Fibroblast of pulmonary artery (primary cell): ENCODE measurements around the gene PLK5.
"Not testable (repeated sequence)": the region's sequence is repeated elsewhere in the genome, so short reads cannot be mapped to it uniquely, and the experiment has no call there.

Source experiments
- DNase-seq: peaks from one replicate; pipeline ENCODE4 v3.0.0-alpha.2; 2010; ENCODE audit warnings: low read depth
- H3K4me3 ChIP-seq: replicated peaks from 2 replicates; pipeline ENCODE4 v1.5.1; 2011; ENCODE audit warnings: low read depth, mild to moderate bottlenecking, control low read depth, low read length, moderate library complexity
- TF ChIP-seq, protein P1 (sequence below): IDR thresholded peaks from 2 replicates; pipeline ENCODE4 v1.5.1; 2011; ENCODE audit warnings: mild to moderate bottlenecking, control low read depth, low read length, inconsistent platforms; ENCODE audit errors: missing control alignments

PLK5 gene

DNA sequence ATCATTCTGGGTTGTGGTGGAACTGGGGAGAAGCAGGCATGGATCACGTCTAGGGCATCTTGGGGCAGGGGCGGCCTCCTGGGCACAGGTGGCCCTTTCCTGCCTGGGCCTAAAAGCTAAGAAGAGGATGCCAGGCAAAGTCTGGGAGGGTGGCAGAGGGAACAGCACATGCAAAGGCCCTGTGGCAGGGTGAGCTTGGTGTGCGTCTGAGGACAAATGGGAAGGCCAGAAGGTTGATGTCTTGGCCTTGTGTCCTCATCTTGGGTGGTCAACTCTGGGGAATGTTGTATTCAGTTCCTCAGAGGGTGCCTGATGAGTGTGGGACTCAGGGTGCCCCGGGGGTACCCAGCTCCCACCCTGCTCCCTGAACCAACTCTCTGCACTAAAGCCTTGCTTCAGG, 5.4 kb upstream of the PLK5 start:
- TF ChIP-seq, protein P1, sequence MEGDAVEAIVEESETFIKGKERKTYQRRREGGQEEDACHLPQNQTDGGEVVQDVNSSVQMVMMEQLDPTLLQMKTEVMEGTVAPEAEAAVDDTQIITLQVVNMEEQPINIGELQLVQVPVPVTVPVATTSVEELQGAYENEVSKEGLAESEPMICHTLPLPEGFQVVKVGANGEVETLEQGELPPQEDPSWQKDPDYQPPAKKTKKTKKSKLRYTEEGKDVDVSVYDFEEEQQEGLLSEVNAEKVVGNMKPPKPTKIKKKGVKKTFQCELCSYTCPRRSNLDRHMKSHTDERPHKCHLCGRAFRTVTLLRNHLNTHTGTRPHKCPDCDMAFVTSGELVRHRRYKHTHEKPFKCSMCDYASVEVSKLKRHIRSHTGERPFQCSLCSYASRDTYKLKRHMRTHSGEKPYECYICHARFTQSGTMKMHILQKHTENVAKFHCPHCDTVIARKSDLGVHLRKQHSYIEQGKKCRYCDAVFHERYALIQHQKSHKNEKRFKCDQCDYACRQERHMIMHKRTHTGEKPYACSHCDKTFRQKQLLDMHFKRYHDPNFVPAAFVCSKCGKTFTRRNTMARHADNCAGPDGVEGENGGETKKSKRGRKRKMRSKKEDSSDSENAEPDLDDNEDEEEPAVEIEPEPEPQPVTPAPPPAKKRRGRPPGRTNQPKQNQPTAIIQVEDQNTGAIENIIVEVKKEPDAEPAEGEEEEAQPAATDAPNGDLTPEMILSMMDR = no peak
- H3K4me3 ChIP-seq = no peak overlapping the region
- no peak for DNase-seq

DNA sequence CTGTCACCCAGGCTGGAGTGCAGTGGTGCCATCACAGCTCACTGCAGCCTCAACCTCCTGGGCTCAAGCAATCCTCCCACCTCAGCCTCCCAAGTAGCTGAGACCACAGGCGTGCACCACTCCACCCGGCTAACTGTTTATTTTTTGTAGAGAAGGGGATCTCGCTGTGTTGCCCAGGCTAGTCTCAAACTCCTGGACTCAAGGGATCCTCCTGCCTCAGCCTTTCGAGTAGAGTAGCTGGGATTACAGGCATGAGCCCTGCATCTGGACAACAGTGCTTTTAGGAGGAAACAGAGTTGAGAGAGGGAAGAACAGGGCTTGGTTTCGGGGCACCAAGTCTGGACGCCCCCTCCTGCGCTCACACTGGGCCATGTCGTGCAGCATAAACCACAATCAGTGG, 4.1 kb upstream of the PLK5 start:
- not testable (repeated sequence) for H3K4me3 ChIP-seq, DNase-seq

DNA sequence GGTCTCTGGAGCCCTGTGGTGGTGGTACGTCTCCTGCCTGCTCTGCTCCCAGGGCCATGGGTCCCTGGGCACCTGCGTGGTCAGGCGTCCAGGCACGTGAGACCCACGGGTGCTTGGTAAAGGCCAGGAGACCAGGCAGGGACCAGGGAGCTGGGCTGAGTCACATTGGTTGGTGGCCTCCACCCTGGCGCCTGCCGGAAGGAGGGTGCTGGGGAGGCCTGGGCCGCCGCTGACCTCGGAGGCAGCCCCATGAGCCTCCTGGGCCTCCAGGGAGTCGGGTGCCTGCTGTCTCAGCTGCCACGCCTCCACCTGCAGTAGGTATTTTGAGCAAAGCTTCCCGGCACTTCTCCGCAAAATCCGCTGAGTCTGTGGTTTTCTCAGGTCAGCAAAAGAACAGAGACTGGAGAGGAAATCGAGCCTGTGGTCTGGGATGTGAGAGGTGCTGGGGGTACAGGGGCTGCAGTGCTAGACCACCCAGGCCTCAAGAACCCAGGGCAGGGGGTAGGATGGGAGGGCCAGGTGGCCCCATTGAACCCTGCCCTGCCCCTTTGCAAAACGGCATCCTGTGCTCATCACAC, 3.6 kb upstream of the PLK5 start:
- TF ChIP-seq, protein P1 = no peak
- H3K4me3 ChIP-seq = no peak overlapping the region

DNA sequence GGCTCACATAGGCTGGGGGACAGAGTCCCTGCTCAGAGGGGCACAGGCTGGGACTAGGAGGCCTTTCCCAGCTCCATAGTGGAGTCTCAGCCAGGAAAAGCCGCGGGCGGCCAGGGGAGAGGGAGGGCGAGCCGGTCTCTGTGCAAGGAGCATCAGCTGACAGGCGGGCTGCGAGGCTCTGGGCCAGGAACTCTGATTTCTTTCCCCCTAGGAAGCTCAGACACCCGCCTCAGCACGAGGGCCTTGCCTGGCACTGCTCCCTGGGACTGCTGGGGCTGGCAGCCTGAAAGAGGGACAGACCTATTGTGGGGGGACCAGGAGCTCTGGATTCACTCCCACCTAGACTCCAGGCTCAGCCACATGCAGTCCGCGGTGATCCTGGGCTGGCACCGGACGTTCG, 2.2 kb upstream of the PLK5 start:
- no peak overlapping the region for H3K4me3 ChIP-seq
- DNase-seq = no peak
- TF ChIP-seq, protein P1 = no peak

More for the DNA sequence above, 3.6 kb upstream of the PLK5 start:
- DNase-seq = no peak

DNA sequence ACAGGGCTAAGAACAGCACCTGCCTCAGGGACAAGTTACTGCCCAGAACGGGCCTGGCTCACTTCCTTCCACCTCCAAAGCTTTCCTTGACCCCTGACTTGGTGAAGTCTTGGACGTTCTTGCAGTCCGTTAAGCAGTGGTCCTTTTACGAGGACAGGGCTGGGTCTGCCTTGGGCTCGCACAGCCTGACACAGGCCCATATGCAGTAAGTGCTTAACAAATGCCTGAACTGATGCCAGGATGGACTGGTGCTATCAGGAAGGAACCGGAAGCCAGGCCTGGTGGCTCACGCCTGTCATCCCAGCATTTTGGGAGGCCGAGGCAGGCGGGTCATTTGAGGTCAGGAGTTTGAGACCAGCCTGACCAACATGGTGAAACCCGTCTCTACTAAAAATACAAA, 1.8 kb upstream of the PLK5 start:
- TF ChIP-seq, protein P1 = no peak
- H3K4me3 ChIP-seq = no peak overlapping the region
- DNase-seq = no peak

DNA sequence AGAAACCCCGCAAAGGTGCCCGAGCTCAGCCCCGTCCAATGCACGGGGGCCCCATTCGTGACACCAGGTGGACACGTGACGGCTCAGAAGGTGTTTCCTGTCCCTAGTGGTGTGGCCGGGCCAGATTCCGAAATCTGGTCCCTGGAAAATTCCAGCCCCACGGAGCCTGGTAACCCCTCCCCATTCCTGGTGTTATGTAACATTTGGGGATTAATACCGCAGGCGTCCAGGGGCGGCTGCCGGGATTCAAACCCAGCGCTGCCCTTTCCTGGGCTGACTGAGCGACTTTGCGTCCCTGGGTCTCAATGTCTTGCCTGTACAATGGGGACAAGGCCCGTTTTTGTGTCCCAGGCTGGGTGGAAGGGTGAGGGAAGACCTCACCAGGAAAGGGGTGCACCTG, 1.0 kb upstream of the PLK5 start:
- DNase-seq = no peak
- TF ChIP-seq, protein P1 = no peak

DNA sequence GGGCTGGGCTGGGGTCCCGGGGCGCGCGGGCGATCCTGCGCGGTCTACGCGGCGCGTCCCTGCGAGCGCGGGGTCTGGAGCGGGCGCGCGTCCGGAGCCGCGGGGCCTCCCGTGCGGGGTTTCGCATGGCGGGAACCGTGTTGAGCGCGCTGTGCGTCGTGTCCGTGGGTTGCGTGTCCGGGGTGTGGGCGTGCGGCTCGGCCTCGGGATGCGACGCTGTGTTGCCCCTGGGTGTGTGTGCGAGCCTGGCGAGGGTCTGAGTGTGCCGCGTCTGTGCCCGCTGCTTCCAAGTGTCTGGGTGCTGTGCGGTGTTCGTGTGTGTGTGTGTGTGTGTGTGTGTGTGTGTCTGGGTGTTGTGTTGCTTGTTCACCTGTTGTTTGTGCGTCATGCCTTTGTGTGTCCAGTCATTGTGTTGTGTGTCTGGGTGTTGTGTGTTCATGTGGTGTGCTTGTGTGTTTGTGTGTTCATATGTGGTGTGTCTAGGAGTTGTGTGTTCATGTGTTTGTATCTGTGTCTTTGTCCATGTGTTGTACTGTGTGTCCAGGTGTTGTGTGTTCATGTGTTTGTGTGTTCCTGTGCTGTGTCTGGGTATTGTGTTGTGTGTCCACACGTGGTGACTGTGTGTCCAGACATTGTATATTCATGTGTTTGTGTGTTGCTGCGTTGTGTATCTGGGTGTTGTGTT, 552 bp downstream of the PLK5 start:
- DNase-seq = no peak
- no peak overlapping the region for H3K4me3 ChIP-seq
- TF ChIP-seq, protein P1 = no peak

More for the DNA sequence above, 1.0 kb upstream of the PLK5 start:
- H3K4me3 ChIP-seq = no peak overlapping the region
